Measurements from ENCODE around the gene ST6GALNAC1. TPM values are rescaled to one million over a fixed set of nuclear protein-coding genes. Genes with fewer than 3 reads are reported as not detected.

The ST6GALNAC1 gene
- total RNA-seq (1.4 TPM), polyA plus RNA-seq (1.6 TPM)
- long read RNA-seq, donor 1, result 0 reads
- long read RNA-seq, donor 2, result 0 reads
- long read RNA-seq, donor 3, result 0 reads
- long read RNA-seq, donor 4, partial matches to known transcripts, result 0 of 1 reads
- long read RNA-seq, donor 4, other reads (novel, unspliced or antisense), result 0 of 1 reads
- long read RNA-seq, donor 5, result 0 reads
- long read RNA-seq, donor 6, partial matches to known transcripts, result 0 of 1 reads
- long read RNA-seq, donor 6, other reads (novel, unspliced or antisense), result 0 of 1 reads
- long read RNA-seq, donor 7, partial matches to known transcripts, result 0 of 1 reads
- long read RNA-seq, donor 7, other reads (novel, unspliced or antisense), result 0 of 1 reads
- long read RNA-seq, donor 8, result 0 reads
- long read RNA-seq, donor 9, result 0 reads
- long read RNA-seq, donor 10, partial matches to known transcripts, result 0 of 1 reads
- long read RNA-seq, donor 10, other reads (novel, unspliced or antisense), result 0 of 1 reads

- H3K27ac ChIP-seq (ENCODE audit: low read depth in 1 of 2, low read length in 1 of 2), result no peak within 1 kb of the TSS
- H3K4me3 ChIP-seq (ENCODE audit: low read length in 2 of 2), result no peak within 1 kb of the TSS
- H3K4me1 ChIP-seq (ENCODE audit: control insufficient read depth in 2 of 2, insufficient read depth in 2 of 2, low read length in 2 of 2), result peaks cover 0 to 4% of the 10 kb centered on the region in 2 donors
- H3K36me3 ChIP-seq (ENCODE audit: control insufficient read depth in 2 of 2, insufficient read depth in 2 of 2, low read length in 1 of 2), result no peaks in the 10 kb centered on the region
- DNase-seq (ENCODE audit: low read depth in 6 of 9, low spot score in 9 of 9), result peak in 4 of 9 donors; percentile 9 to 56 (median 24)
- H3K27me3 ChIP-seq (ENCODE audit: control insufficient read depth in 2 of 2, insufficient read depth in 1 of 2, low read length in 1 of 2), result no peaks in the 10 kb centered on the region
- 68% methylated on average over 7 of the region's 7 CpGs for WGBS
- peaks cover 0 to 5% of the 10 kb centered on the region in 2 donors for H3K9me3 ChIP-seq (ENCODE audit: control insufficient read depth in 2 of 2, insufficient read depth in 1 of 2, low read length in 1 of 2)
Observed at GRCh38 chr17:76643553-76644148, at the start of gene ST6GALNAC1. Gene ST6GALNAC1 (minus strand): TSS chr17:76643757. CDS start chr17:76643638, 119 bp downstream.

GRCh38 chr17:76691379-76692191, 48.0 kb upstream of the ST6GALNAC1 start:
- Histone ChIP-seq H3K27ac (ENCODE audit: low read depth in 1 of 2, low read length in 1 of 2) (no peak overlapping the region), H3K9me3 (ENCODE audit: control insufficient read depth in 2 of 2, insufficient read depth in 1 of 2, low read length in 1 of 2) (peaks cover 0 to 4% of the 10 kb centered on the region in 2 donors), H3K36me3 (ENCODE audit: control insufficient read depth in 2 of 2, insufficient read depth in 2 of 2, low read length in 1 of 2) (no peaks in the 10 kb centered on the region), H3K4me1 (ENCODE audit: control insufficient read depth in 2 of 2, insufficient read depth in 2 of 2, low read length in 2 of 2) (peaks cover 0 to 23% of the 10 kb centered on the region in 2 donors), H3K27me3 (ENCODE audit: control insufficient read depth in 2 of 2, insufficient read depth in 1 of 2, low read length in 1 of 2) (no peaks in the 10 kb centered on the region), H3K4me3 (ENCODE audit: low read length in 2 of 2) (no peak overlapping the region)
- no peak for DNase-seq (ENCODE audit: low read depth in 6 of 9, low spot score in 9 of 9)
- 98% methylated on average over 14 of the region's 14 CpGs for WGBS

- Histone ChIP-seq H3K36me3 (ENCODE audit: control insufficient read depth in 2 of 2, insufficient read depth in 2 of 2, low read length in 1 of 2) (no peaks in the 10 kb centered on the region), H3K9me3 (ENCODE audit: control insufficient read depth in 2 of 2, insufficient read depth in 1 of 2, low read length in 1 of 2) (peaks cover 0 to 4% of the 10 kb centered on the region in 2 donors), H3K4me3 (ENCODE audit: low read length in 2 of 2) (no peak overlapping the region), H3K27ac (ENCODE audit: low read depth in 1 of 2, low read length in 1 of 2) (no peak overlapping the region), H3K4me1 (ENCODE audit: control insufficient read depth in 2 of 2, insufficient read depth in 2 of 2, low read length in 2 of 2) (peaks cover 0 to 22% of the 10 kb centered on the region in 2 donors), H3K27me3 (ENCODE audit: control insufficient read depth in 2 of 2, insufficient read depth in 1 of 2, low read length in 1 of 2) (no peaks in the 10 kb centered on the region)
- no peak for DNase-seq (ENCODE audit: low read depth in 6 of 9, low spot score in 9 of 9)
- 97% methylated on average over 13 of the region's 13 CpGs for WGBS
Observed at GRCh38 chr17:76690596-76691280, 47.2 kb upstream of the ST6GALNAC1 start.

GRCh38 chr17:76689859-76690258, 46.3 kb upstream of the ST6GALNAC1 start:
- no peak for DNase-seq (ENCODE audit: low read depth in 6 of 9, low spot score in 9 of 9)
- peaks cover 0 to 4% of the 10 kb centered on the region in 2 donors for H3K9me3 ChIP-seq (ENCODE audit: control insufficient read depth in 2 of 2, insufficient read depth in 1 of 2, low read length in 1 of 2)
- no peak overlapping the region for H3K27ac ChIP-seq (ENCODE audit: low read depth in 1 of 2, low read length in 1 of 2)
- H3K4me1 ChIP-seq (ENCODE audit: control insufficient read depth in 2 of 2, insufficient read depth in 2 of 2, low read length in 2 of 2), result peaks cover 0 to 16% of the 10 kb centered on the region in 2 donors
- H3K4me3 ChIP-seq (ENCODE audit: low read length in 2 of 2), result no peak overlapping the region
- WGBS, result 98% methylated on average over 11 of the region's 11 CpGs
- no peaks in the 10 kb centered on the region for H3K27me3 ChIP-seq (ENCODE audit: control insufficient read depth in 2 of 2, insufficient read depth in 1 of 2, low read length in 1 of 2)
- H3K36me3 ChIP-seq (ENCODE audit: control insufficient read depth in 2 of 2, insufficient read depth in 2 of 2, low read length in 1 of 2), result no peaks in the 10 kb centered on the region

GRCh38 chr17:76688165-76688622, 44.6 kb upstream of the ST6GALNAC1 start:
- Histone ChIP-seq H3K27me3 (ENCODE audit: control insufficient read depth in 2 of 2, insufficient read depth in 1 of 2, low read length in 1 of 2) (no peaks in the 10 kb centered on the region), H3K36me3 (ENCODE audit: control insufficient read depth in 2 of 2, insufficient read depth in 2 of 2, low read length in 1 of 2) (no peaks in the 10 kb centered on the region), H3K9me3 (ENCODE audit: control insufficient read depth in 2 of 2, insufficient read depth in 1 of 2, low read length in 1 of 2) (peaks cover 0 to 4% of the 10 kb centered on the region in 2 donors), H3K4me1 (ENCODE audit: control insufficient read depth in 2 of 2, insufficient read depth in 2 of 2, low read length in 2 of 2) (peaks cover 0 to 18% of the 10 kb centered on the region in 2 donors), H3K4me3 (ENCODE audit: low read length in 2 of 2) (no peak overlapping the region), H3K27ac (ENCODE audit: low read depth in 1 of 2, low read length in 1 of 2) (no peak overlapping the region)
- DNase-seq (ENCODE audit: low read depth in 6 of 9, low spot score in 9 of 9), result no peak
- WGBS, result 89% methylated on average over 11 of the region's 11 CpGs

- Histone ChIP-seq H3K4me3 (ENCODE audit: low read length in 2 of 2) (no peak overlapping the region), H3K27me3 (ENCODE audit: control insufficient read depth in 2 of 2, insufficient read depth in 1 of 2, low read length in 1 of 2) (no peaks in the 10 kb centered on the region), H3K27ac (ENCODE audit: low read depth in 1 of 2, low read length in 1 of 2) (peak overlapping the region in 1 of 2 donors; percentile 38), H3K9me3 (ENCODE audit: control insufficient read depth in 2 of 2, insufficient read depth in 1 of 2, low read length in 1 of 2) (peaks cover 0 to 4% of the 10 kb centered on the region in 2 donors), H3K36me3 (ENCODE audit: control insufficient read depth in 2 of 2, insufficient read depth in 2 of 2, low read length in 1 of 2) (no peaks in the 10 kb centered on the region), H3K4me1 (ENCODE audit: control insufficient read depth in 2 of 2, insufficient read depth in 2 of 2, low read length in 2 of 2) (peaks cover 0 to 23% of the 10 kb centered on the region in 2 donors)
- WGBS, result 91% methylated on average over 26 of the region's 26 CpGs
- no peak for DNase-seq (ENCODE audit: low read depth in 6 of 9, low spot score in 9 of 9)
Observed at GRCh38 chr17:76687298-76688164, 44.0 kb upstream of the ST6GALNAC1 start.

GRCh38 chr17:76686538-76687297, 43.2 kb upstream of the ST6GALNAC1 start:
- DNase-seq (ENCODE audit: low read depth in 6 of 9, low spot score in 9 of 9), result no peak
- H3K36me3 ChIP-seq (ENCODE audit: control insufficient read depth in 2 of 2, insufficient read depth in 2 of 2, low read length in 1 of 2), result no peaks in the 10 kb centered on the region
- no peak overlapping the region for H3K27ac ChIP-seq (ENCODE audit: low read depth in 1 of 2, low read length in 1 of 2)
- peaks cover 0 to 4% of the 10 kb centered on the region in 2 donors for H3K9me3 ChIP-seq (ENCODE audit: control insufficient read depth in 2 of 2, insufficient read depth in 1 of 2, low read length in 1 of 2)
- no peaks in the 10 kb centered on the region for H3K27me3 ChIP-seq (ENCODE audit: control insufficient read depth in 2 of 2, insufficient read depth in 1 of 2, low read length in 1 of 2)
- no peak overlapping the region for H3K4me3 ChIP-seq (ENCODE audit: low read length in 2 of 2)
- WGBS, result 96% methylated on average over 15 of the region's 15 CpGs
- peaks cover 0 to 31% of the 10 kb centered on the region in 2 donors for H3K4me1 ChIP-seq (ENCODE audit: control insufficient read depth in 2 of 2, insufficient read depth in 2 of 2, low read length in 2 of 2)

Data from thymus (tissue), 14 donors.